H9 (cell line): ENCODE measurements around the gene LEKR1. TPM values are rescaled to one million over a fixed set of nuclear protein-coding genes. Genes with fewer than 3 reads are reported as not detected.
A peak's percentile ranks its signal among the peaks of the same experiment; 100 is the strongest.

Experiments
- DNase-seq: peaks from one replicate; pipeline ENCODE4 v3.0.0-alpha.2; 2017
- H2AFZ ChIP-seq: one replicate; pipeline ENCODE4 v1.6.1; 2013; ENCODE audit warnings: mild to moderate bottlenecking, low read length, control low read depth, moderate library complexity
- H2AK5ac ChIP-seq: 2 replicates; pipeline ENCODE4 v1.6.1; 2013; ENCODE audit warnings: low read length, control low read depth, mixed read lengths; ENCODE audit not compliant: insufficient read length
- H2BK120ac ChIP-seq: one replicate; pipeline ENCODE4 v1.6.1; 2013; ENCODE audit warnings: low read depth, mild to moderate bottlenecking, low read length, control low read depth, inconsistent platforms; ENCODE audit not compliant: poor library complexity, severe bottlenecking
- H2BK12ac ChIP-seq: 2 replicates; pipeline ENCODE4 v1.6.1; 2013; ENCODE audit warnings: low read length, control low read depth, mixed read lengths, low read depth; ENCODE audit not compliant: insufficient read length
- H2BK15ac ChIP-seq: 2 replicates; pipeline ENCODE4 v1.6.1; 2013; ENCODE audit warnings: low read depth, low read length, control low read depth
- H2BK20ac ChIP-seq: one replicate; pipeline ENCODE4 v1.6.1; 2013; ENCODE audit warnings: low read depth, mild to moderate bottlenecking, low read length, control low read depth, inconsistent platforms; ENCODE audit not compliant: poor library complexity, severe bottlenecking
- H2BK5ac ChIP-seq: 2 replicates; pipeline ENCODE4 v1.6.1; 2013; ENCODE audit warnings: low read length, control low read depth, mixed read lengths; ENCODE audit not compliant: insufficient read length
- H3K14ac ChIP-seq: 2 replicates; pipeline ENCODE4 v1.6.1; 2013; ENCODE audit warnings: low read length, control low read depth; ENCODE audit not compliant: insufficient read depth
- H3K18ac ChIP-seq: 2 replicates; pipeline ENCODE4 v1.6.1; 2013; ENCODE audit warnings: low read depth, mild to moderate bottlenecking, mixed read lengths, low read length, control low read depth; ENCODE audit not compliant: insufficient read length
- H3K23ac ChIP-seq: 2 replicates; pipeline ENCODE4 v1.6.1; 2013; ENCODE audit warnings: low read length, control low read depth, mixed read lengths, low read depth; ENCODE audit not compliant: insufficient read length
- H3K23me2 ChIP-seq: 2 replicates; pipeline ENCODE4 v1.6.1; 2013; ENCODE audit warnings: low read depth, mild to moderate bottlenecking, mixed read lengths, low read length, control low read depth; ENCODE audit not compliant: insufficient read length, poor library complexity, severe bottlenecking
- H3K27ac ChIP-seq: 2 replicates; pipeline ENCODE4 v1.5.1; 2013; ENCODE audit warnings: low read length, control low read depth, mixed read lengths, low read depth; ENCODE audit not compliant: insufficient read length
- H3K27me3 ChIP-seq: 2 replicates; pipeline ENCODE4 v1.6.1; 2013; ENCODE audit warnings: low read length, control low read depth, inconsistent platforms; ENCODE audit not compliant: insufficient read depth
- H3K4ac ChIP-seq: 2 replicates; pipeline ENCODE4 v1.6.1; 2013; ENCODE audit warnings: low read depth, mild to moderate bottlenecking, control low read depth, inconsistent platforms, low read length, moderate library complexity
- H3K4me1 ChIP-seq: 2 replicates; pipeline ENCODE4 v1.6.1; 2013; ENCODE audit warnings: low read length, control low read depth, inconsistent platforms; ENCODE audit not compliant: insufficient read depth
- H3K4me2 ChIP-seq: 2 replicates; pipeline ENCODE4 v1.6.1; 2013; ENCODE audit warnings: low read length, control low read depth, mixed read lengths; ENCODE audit not compliant: insufficient read length, insufficient read depth
- H3K56ac ChIP-seq: 2 replicates; pipeline ENCODE4 v1.6.1; 2013; ENCODE audit warnings: low read depth, mild to moderate bottlenecking, mixed read lengths, low read length, control low read depth; ENCODE audit not compliant: insufficient read length
- H3K79me1 ChIP-seq: 2 replicates; pipeline ENCODE4 v1.6.1; 2013; ENCODE audit warnings: low read depth, mild to moderate bottlenecking, moderate library complexity, low read length, control low read depth, inconsistent platforms; ENCODE audit not compliant: insufficient read depth, poor library complexity, severe bottlenecking
- H3K79me2 ChIP-seq: 2 replicates; pipeline ENCODE4 v1.6.1; 2013; ENCODE audit warnings: low read length, control low read depth, inconsistent platforms; ENCODE audit not compliant: insufficient read depth
- H3K9ac ChIP-seq: 2 replicates; pipeline ENCODE4 v1.6.1; 2013; ENCODE audit warnings: low read length, control low read depth, mixed read lengths; ENCODE audit not compliant: insufficient read length; ENCODE audit errors: extremely low read depth
- H3K9me3 ChIP-seq: one replicate; pipeline ENCODE4 v1.6.1; 2013; ENCODE audit warnings: low read depth, low read length, inconsistent platforms; ENCODE audit not compliant: control insufficient read depth
- H3T11ph ChIP-seq: one replicate; pipeline ENCODE4 v1.6.1; 2013; ENCODE audit warnings: mild to moderate bottlenecking, low read length, control low read depth, inconsistent platforms
- H4K20me1 ChIP-seq: one replicate; pipeline ENCODE4 v1.6.1; 2013; ENCODE audit not compliant: control insufficient read depth, insufficient read length, insufficient read depth
- H4K5ac ChIP-seq: 2 replicates; pipeline ENCODE4 v1.6.1; 2013; ENCODE audit warnings: low read depth, mild to moderate bottlenecking, mixed read lengths, low read length, control low read depth; ENCODE audit not compliant: insufficient read length
- H4K8ac ChIP-seq: replicated peaks from 2 replicates; pipeline ENCODE4 v1.6.1; 2013; ENCODE audit warnings: low read length, control low read depth, mixed read lengths, low read depth; ENCODE audit not compliant: insufficient read length
- H4K91ac ChIP-seq: 2 replicates; pipeline ENCODE4 v1.6.1; 2013; ENCODE audit warnings: low read depth, mild to moderate bottlenecking, moderate library complexity, mixed read lengths, low read length, control low read depth; ENCODE audit not compliant: insufficient read length
- H3K27ac Mint-ChIP-seq, 3 experiments: 2 replicates in 2 of 3; 3 replicates in 1 of 3; pipeline ENCODE4 v1.8.0; 2020 to 2021; ENCODE audit warnings: mixed read lengths in 3 of 3, mild to moderate bottlenecking in 1 of 3, moderate library complexity in 1 of 3
- H3K27me3 Mint-ChIP-seq: 2 replicates; pipeline ENCODE4 v1.8.0; 2021; ENCODE audit warnings: low read depth, mild to moderate bottlenecking, moderate library complexity, mixed read lengths
- H3K36me3 Mint-ChIP-seq, 3 experiments: 2 replicates in 2 of 3; 3 replicates in 1 of 3; pipeline ENCODE4 v1.8.0; 2020 to 2021; ENCODE audit warnings: low read depth in 3 of 3, mixed read lengths in 3 of 3; ENCODE audit not compliant: insufficient read depth in 1 of 3
- H3K4me1 Mint-ChIP-seq, 2 experiments: 2 replicates each; pipeline ENCODE4 v1.8.0; 2020; ENCODE audit warnings: mixed read lengths in 2 of 2
- H3K4me3 Mint-ChIP-seq, 2 experiments: 2 replicates in 1 of 2; 3 replicates in 1 of 2; pipeline ENCODE4 v1.8.0; 2020 to 2021; ENCODE audit warnings: mild to moderate bottlenecking in 2 of 2, mixed read lengths in 2 of 2, moderate library complexity in 1 of 2
- H3K9me3 Mint-ChIP-seq, 2 experiments: 2 replicates in 1 of 2; 3 replicates in 1 of 2; pipeline ENCODE4 v1.8.0; 2020; ENCODE audit warnings: mild to moderate bottlenecking in 2 of 2, mixed read lengths in 2 of 2, moderate library complexity in 1 of 2
- CTCF ChIP-seq: fragments of 200-600 bp; sonication (generic); conservative IDR thresholded peaks from 3 replicates; pipeline ENCODE4 v1.8.0; 2021; ENCODE audit warnings: antibody characterized with exemption, mild to moderate bottlenecking
- WGBS: extraction: QIAGEN DNeasy Blood & Tissue Kit; methylation state at CpG from one replicate; pipeline ENCODE4 v1.1.7; 2013; ENCODE audit warnings: missing lambda C conversion rate, low lambda C conversion rate, mixed read lengths; ENCODE audit not compliant: insufficient read length; ENCODE audit errors: extremely low coverage; 5-methylcytosine and 5-hydroxymethylcytosine counted together
- total RNA-seq: library from RNA; stranded (reverse); gene quantifications from 2 replicates; pipeline ENCODE4 v1.2.1, GENCODE V29; 2021

The LEKR1 gene
- total RNA-seq, 1 experiment from 2014 or later, result not detected

DNA sequence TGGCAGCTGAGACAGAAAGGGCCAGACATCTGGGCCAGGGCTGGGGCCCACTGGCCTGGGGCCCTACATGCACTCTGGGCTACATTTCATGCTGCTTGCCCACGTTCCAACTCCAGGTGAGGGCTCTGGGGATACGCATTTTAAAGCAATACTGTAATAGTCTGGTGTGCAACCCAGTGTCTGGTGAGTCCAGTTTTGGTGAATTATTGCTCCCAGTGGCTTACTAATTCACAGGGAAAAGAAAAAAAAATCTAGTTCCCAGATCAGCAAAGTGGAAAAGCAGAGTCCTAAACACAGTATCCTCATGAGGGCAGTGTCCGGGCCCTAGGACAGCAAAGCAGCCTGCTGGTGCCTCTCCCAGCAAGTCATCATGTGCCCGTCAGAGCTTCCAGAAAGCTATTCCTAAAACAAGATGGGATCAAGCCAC, 251.4 kb downstream of the LEKR1 start:
- H4K20me1 ChIP-seq, result no peaks in the 10 kb centered on the region
- peak; percentile 28 for DNase-seq
- no peak overlapping the region for H3K18ac ChIP-seq
- no peaks in the 10 kb centered on the region for H3K27me3 ChIP-seq
- H3K4ac ChIP-seq, result no peak overlapping the region
- H3K36me3 Mint-ChIP-seq, result no peaks in the 10 kb centered on the region
- no peak overlapping the region for H3K14ac ChIP-seq
- H3K4me1 ChIP-seq, result no peaks in the 10 kb centered on the region; the same call in 1 of the 2 replicates
- H3T11ph ChIP-seq, result no peak overlapping the region
- no peak overlapping the region for H2BK120ac ChIP-seq
- H3K9me3 ChIP-seq, result no peaks in the 10 kb centered on the region
- no peak overlapping the region for H2BK5ac ChIP-seq
- no peak overlapping the region for H3K56ac ChIP-seq
- H3K27ac Mint-ChIP-seq, result no peak overlapping the region
- H4K8ac ChIP-seq, result no peak overlapping the region
- H3K27ac ChIP-seq, result no peak overlapping the region
- no peak overlapping the region for H2AK5ac ChIP-seq
- no peak overlapping the region for H3K4me2 ChIP-seq
- peak; percentile 19; the same call in 1 of the 3 replicates for TF ChIP-seq CTCF
- H3K23me2 ChIP-seq, result no peaks in the 10 kb centered on the region
- H3K9me3 Mint-ChIP-seq, result no peaks in the 10 kb centered on the region; a peak in 1 of 5 replicates
- no peak overlapping the region for H2BK20ac ChIP-seq
- H3K4me1 Mint-ChIP-seq, result peaks cover 30 to 33% of the 10 kb centered on the region in 2 experiments
- peaks cover 38% of the 10 kb centered on the region for H3K27me3 Mint-ChIP-seq
- H4K91ac ChIP-seq, result no peak overlapping the region
- no peaks in the 10 kb centered on the region for H3K79me1 ChIP-seq
- H2BK12ac ChIP-seq, result no peak overlapping the region
- no peak overlapping the region for H3K4me3 Mint-ChIP-seq
- H4K5ac ChIP-seq, result no peak overlapping the region
- no peaks in the 10 kb centered on the region for H3K79me2 ChIP-seq
- no peak overlapping the region for H3K23ac ChIP-seq
- H3K9ac ChIP-seq, result no peak overlapping the region
- no CpG with 5 or more reads among the region's 4 CpGs for WGBS
- H2BK15ac ChIP-seq, result no peak overlapping the region
- no peak overlapping the region for H2AFZ ChIP-seq
